ENCODE measurements around the gene BACE2. TPM values are rescaled to one million over a fixed set of nuclear protein-coding genes. Genes with fewer than 3 reads are reported as not detected.
A peak's percentile ranks its signal among the peaks of the same experiment; 100 is the strongest.

Gene BACE2
- total RNA-seq, 1 experiment from 2014 or later = 23.2 TPM

GRCh38 chr21:41142051-41142795, 25.7 kb upstream of the BACE2 start:
- Histone ChIP-seq H3K36me3 (ENCODE audit: control insufficient read depth in 1 of 2, insufficient read depth in 2 of 2, low read length in 2 of 2) (no peaks in the 10 kb centered on the region), H3K9ac (ENCODE audit: low read length) (no peak overlapping the region), H3K4me2 (ENCODE audit: low read length) (no peak overlapping the region), H3K9me2 (ENCODE audit: insufficient read depth) (no peaks in the 10 kb centered on the region), H3K27ac (ENCODE audit: low read depth, low read length) (no peak overlapping the region), H2AFZ (ENCODE audit: low read depth, low read length, poor library complexity, severe bottlenecking) (no peak overlapping the region), H3K27me3 (ENCODE audit: insufficient read depth, low read length) (peaks cover 6% of the 10 kb centered on the region; the same call in 1 of the 2 replicates), H4K20me1 (ENCODE audit: insufficient read depth) (no peaks in the 10 kb centered on the region), H3K79me2 (ENCODE audit: insufficient read depth, low read length) (no peaks in the 10 kb centered on the region), H3K9me3 (ENCODE audit: control insufficient read depth in 1 of 2, insufficient read depth in 1 of 2, low read depth in 1 of 2, low read length in 2 of 2) (no peaks in the 10 kb centered on the region), H3K4me1 (ENCODE audit: control insufficient read depth in 1 of 2, insufficient read depth in 2 of 2, low read length in 2 of 2) (peaks cover 0 to 7% of the 10 kb centered on the region in 2 experiments; a peak in 1 of 4 replicates), H3K4me3 (replicated peaks in 1 of 2; ENCODE audit: low read depth in 1 of 2, low read length in 2 of 2) (no peak overlapping the region)
- ChIA-PET RAD21 (ENCODE audit: low non-redundant PET in 1 of 2, low total read pairs in 2 of 2, uncharacterized antibody in 2 of 2, unreplicated experiment in 2 of 2) (no interaction called here), CTCF (no interaction called here), POLR2A (no interaction called here)
- intact Hi-C loops (cut with micrococcal nuclease) = no loop called here
- TF ChIP-seq SIN3A (IDR thresholded peaks at IDR 0.05; ENCODE audit: low read depth) (no peak), EZH2phosphoT487 (IDR thresholded peaks at IDR 0.05; ENCODE audit: borderline replicate concordance) (no peak), TCF7L2 (IDR thresholded peaks at IDR 0.05; ENCODE audit: borderline replicate concordance, extremely low read depth, insufficient read depth, insufficient read length) (no peak), POLR2A (IDR thresholded peaks at IDR 0.05; ENCODE audit: borderline replicate concordance, extremely low read depth, insufficient read depth, insufficient read length) (no peak)
- peak; percentile 69 for ATAC-seq
- DNase-seq (ENCODE audit: low read depth, low spot score) = no peak
- BruUV-seq (replicated peaks) = no TSS peak

DNA sequence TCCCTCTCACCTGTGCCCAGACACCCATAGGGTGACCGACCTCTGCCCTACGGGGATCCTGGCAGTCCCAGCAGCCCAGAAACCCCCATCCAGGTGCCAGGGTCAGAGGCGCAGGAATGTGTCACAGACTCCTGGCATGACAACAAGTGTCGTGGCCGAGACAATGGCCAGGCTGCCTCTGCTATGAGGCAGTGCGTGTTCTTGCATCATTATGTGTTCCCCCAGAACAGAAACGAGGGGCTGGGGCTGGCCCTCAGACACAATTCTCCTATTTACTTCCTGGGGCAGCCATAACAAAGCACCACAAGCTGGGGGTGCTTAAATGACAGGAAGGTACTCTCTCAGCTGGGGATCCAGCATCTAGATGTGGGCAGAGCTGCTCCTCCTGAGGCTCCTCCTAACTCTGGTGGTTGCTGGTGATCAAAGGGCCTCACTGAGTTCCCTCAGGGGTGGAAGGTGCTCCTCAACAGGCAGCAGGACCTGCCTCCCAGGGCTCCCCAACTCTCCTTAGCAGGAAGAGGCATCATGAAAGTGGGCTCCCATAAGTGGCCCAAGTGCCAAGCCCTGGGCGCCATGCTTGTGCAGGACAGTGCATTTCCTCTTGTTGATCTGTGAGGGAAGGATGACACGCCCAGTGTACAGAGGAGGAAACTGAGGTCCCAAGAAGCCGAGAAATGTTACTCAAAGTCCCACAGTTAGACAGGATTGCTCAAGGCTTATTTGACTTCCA, 24.2 kb upstream of the BACE2 start:
- BruUV-seq (replicated peaks) = no TSS peak
- intact Hi-C loops (cut with micrococcal nuclease) = no loop called here
- TF ChIP-seq SIN3A (IDR thresholded peaks at IDR 0.05; ENCODE audit: low read depth) = no peak
- TF ChIP-seq EZH2 (IDR thresholded peaks at IDR 0.05) = no peak
- no peak for TF ChIP-seq YY1 (IDR thresholded peaks at IDR 0.05; ENCODE audit: extremely low read depth, insufficient replicate concordance, low read depth, low read length)
- TF ChIP-seq, protein P1, sequence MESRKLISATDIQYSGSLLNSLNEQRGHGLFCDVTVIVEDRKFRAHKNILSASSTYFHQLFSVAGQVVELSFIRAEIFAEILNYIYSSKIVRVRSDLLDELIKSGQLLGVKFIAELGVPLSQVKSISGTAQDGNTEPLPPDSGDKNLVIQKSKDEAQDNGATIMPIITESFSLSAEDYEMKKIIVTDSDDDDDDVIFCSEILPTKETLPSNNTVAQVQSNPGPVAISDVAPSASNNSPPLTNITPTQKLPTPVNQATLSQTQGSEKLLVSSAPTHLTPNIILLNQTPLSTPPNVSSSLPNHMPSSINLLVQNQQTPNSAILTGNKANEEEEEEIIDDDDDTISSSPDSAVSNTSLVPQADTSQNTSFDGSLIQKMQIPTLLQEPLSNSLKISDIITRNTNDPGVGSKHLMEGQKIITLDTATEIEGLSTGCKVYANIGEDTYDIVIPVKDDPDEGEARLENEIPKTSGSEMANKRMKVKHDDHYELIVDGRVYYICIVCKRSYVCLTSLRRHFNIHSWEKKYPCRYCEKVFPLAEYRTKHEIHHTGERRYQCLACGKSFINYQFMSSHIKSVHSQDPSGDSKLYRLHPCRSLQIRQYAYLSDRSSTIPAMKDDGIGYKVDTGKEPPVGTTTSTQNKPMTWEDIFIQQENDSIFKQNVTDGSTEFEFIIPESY (IDR thresholded peaks at IDR 0.05; ENCODE audit: extremely low read depth, insufficient replicate concordance, low read length) = no peak
- no peak for TF ChIP-seq ATF3 (IDR thresholded peaks at IDR 0.05)
- no peak for TF ChIP-seq POLR2A (IDR thresholded peaks at IDR 0.05; ENCODE audit: borderline replicate concordance, extremely low read depth, insufficient read depth, insufficient read length)
- TF ChIP-seq SP1 (IDR thresholded peaks at IDR 0.05; ENCODE audit: low read depth) = no peak
- TF ChIP-seq POLR2AphosphoS5 (IDR thresholded peaks at IDR 0.05; ENCODE audit: low read depth, low read length) = no peak
- TF ChIP-seq, protein P2, sequence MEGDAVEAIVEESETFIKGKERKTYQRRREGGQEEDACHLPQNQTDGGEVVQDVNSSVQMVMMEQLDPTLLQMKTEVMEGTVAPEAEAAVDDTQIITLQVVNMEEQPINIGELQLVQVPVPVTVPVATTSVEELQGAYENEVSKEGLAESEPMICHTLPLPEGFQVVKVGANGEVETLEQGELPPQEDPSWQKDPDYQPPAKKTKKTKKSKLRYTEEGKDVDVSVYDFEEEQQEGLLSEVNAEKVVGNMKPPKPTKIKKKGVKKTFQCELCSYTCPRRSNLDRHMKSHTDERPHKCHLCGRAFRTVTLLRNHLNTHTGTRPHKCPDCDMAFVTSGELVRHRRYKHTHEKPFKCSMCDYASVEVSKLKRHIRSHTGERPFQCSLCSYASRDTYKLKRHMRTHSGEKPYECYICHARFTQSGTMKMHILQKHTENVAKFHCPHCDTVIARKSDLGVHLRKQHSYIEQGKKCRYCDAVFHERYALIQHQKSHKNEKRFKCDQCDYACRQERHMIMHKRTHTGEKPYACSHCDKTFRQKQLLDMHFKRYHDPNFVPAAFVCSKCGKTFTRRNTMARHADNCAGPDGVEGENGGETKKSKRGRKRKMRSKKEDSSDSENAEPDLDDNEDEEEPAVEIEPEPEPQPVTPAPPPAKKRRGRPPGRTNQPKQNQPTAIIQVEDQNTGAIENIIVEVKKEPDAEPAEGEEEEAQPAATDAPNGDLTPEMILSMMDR (IDR thresholded peaks at IDR 0.05 in 2 of 3, conservative IDR thresholded peaks at IDR 0.05 in 1 of 3; ENCODE audit: borderline replicate concordance in 1 of 3, insufficient read depth in 1 of 3, low read depth in 2 of 3, low read length in 2 of 3) = no peak
- no peak for TF ChIP-seq ZFX (IDR thresholded peaks at IDR 0.05)
- TF ChIP-seq FOSL1 (IDR thresholded peaks at IDR 0.05; ENCODE audit: low read depth) = no peak

More for the DNA sequence above, 24.2 kb upstream of the BACE2 start:
- Histone ChIP-seq H4K20me1 (ENCODE audit: insufficient read depth) (no peaks in the 10 kb centered on the region), H3K4me1 (ENCODE audit: control insufficient read depth in 1 of 2, insufficient read depth in 2 of 2, low read length in 2 of 2) (peaks cover 0 to 7% of the 10 kb centered on the region in 2 experiments; a peak in 1 of 4 replicates), H3K36me3 (ENCODE audit: control insufficient read depth in 1 of 2, insufficient read depth in 2 of 2, low read length in 2 of 2) (no peaks in the 10 kb centered on the region), H3K79me2 (ENCODE audit: insufficient read depth, low read length) (no peaks in the 10 kb centered on the region), H3K4me3 (replicated peaks in 1 of 2; ENCODE audit: low read depth in 1 of 2, low read length in 2 of 2) (no peak overlapping the region), H3K27ac (ENCODE audit: low read depth, low read length) (no peak overlapping the region), H3K4me2 (ENCODE audit: low read length) (no peak overlapping the region), H3K9ac (ENCODE audit: low read length) (no peak overlapping the region), H3K27me3 (ENCODE audit: insufficient read depth, low read length) (peaks cover 5% of the 10 kb centered on the region; the same call in 1 of the 2 replicates), H3K9me2 (ENCODE audit: insufficient read depth) (no peaks in the 10 kb centered on the region), H3K9me3 (ENCODE audit: control insufficient read depth in 1 of 2, insufficient read depth in 1 of 2, low read depth in 1 of 2, low read length in 2 of 2) (no peaks in the 10 kb centered on the region), H2AFZ (ENCODE audit: low read depth, low read length, poor library complexity, severe bottlenecking) (no peak overlapping the region)
- ChIA-PET POLR2A (no interaction called here), CTCF (no interaction called here), RAD21 (ENCODE audit: low non-redundant PET in 1 of 2, low total read pairs in 2 of 2, uncharacterized antibody in 2 of 2, unreplicated experiment in 2 of 2) (no interaction called here)
- ATAC-seq = no peak
- no peak for DNase-seq (ENCODE audit: low read depth, low spot score)

All from HCT116 (cell line).